GM21447 (cell line): ENCODE measurements around the gene WHRN.

Source experiments
- ATAC-seq: cut with Tn5 transposase; IDR thresholded peaks from one replicate; pipeline ENCODE4 v1.9.1; 2021; ENCODE audit not compliant: unreplicated experiment

The WHRN gene

GRCh38 chr9:114505187-114506081 is at the start of gene WHRN:
TSS of gene WHRN (minus strand) at chr9:114505473. CDS start at chr9:114504801, 672 bp downstream.
- ATAC-seq, result no peak

GRCh38 chr9:114553202-114553601 is 47.9 kb upstream of the WHRN start:
- no peak for ATAC-seq

- no peak for ATAC-seq
These were observed 47.4 kb upstream of the WHRN start for GRCh38 chr9:114552706-114553105.

- no peak for ATAC-seq
These were observed 46.7 kb upstream of the WHRN start for GRCh38 chr9:114551750-114552685.

GRCh38 chr9:114549697-114550330 is 44.5 kb upstream of the WHRN start:
- no peak for ATAC-seq

GRCh38 chr9:114546851-114547250 is 41.6 kb upstream of the WHRN start:
- ATAC-seq, result no peak

GRCh38 chr9:114545055-114545454 is 39.8 kb upstream of the WHRN start:
- ATAC-seq, result no peak

- no peak for ATAC-seq
These were observed 34.6 kb upstream of the WHRN start for GRCh38 chr9:114539701-114540380.

- no peak for ATAC-seq
These were observed 33.0 kb upstream of the WHRN start for GRCh38 chr9:114538241-114538640.

- no peak for ATAC-seq
These were observed 27.4 kb upstream of the WHRN start for GRCh38 chr9:114532561-114533237.

GRCh38 chr9:114529285-114529684 is 24.0 kb upstream of the WHRN start:
- no peak for ATAC-seq

- no peak for ATAC-seq
These were observed 21.5 kb upstream of the WHRN start for GRCh38 chr9:114526807-114527206.

- no peak for ATAC-seq
These were observed 20.2 kb upstream of the WHRN start for GRCh38 chr9:114525513-114525912.

GRCh38 chr9:114524247-114524681 is 19.0 kb upstream of the WHRN start:
- no peak for ATAC-seq

GRCh38 chr9:114522847-114523246 is 17.6 kb upstream of the WHRN start:
- no peak for ATAC-seq

- no peak for ATAC-seq
These were observed 17.0 kb upstream of the WHRN start for GRCh38 chr9:114522286-114522685.

- no peak for ATAC-seq
These were observed 16.6 kb upstream of the WHRN start for GRCh38 chr9:114521846-114522245.

GRCh38 chr9:114518599-114519022 is 13.3 kb upstream of the WHRN start:
- no peak for ATAC-seq

GRCh38 chr9:114518120-114518519 is 12.8 kb upstream of the WHRN start:
- no peak for ATAC-seq

- no peak for ATAC-seq
These were observed 11.6 kb upstream of the WHRN start for GRCh38 chr9:114516913-114517312.
